ENCODE measurements around the gene OSBPL10.

Gene OSBPL10

GRCh38 chr3:31985831-31986230 is 4.8 kb upstream of the OSBPL10 start:
- DNase-seq: no peak

- no peak for DNase-seq
These were observed 3.3 kb upstream of the OSBPL10 start for GRCh38 chr3:31984321-31984720.

- peak; percentile 67 for DNase-seq
These were observed 394 bp downstream of the OSBPL10 start for GRCh38 chr3:31980530-31981205.

- DNase-seq: peak; percentile 31
These were observed 1.9 kb downstream of the OSBPL10 start for GRCh38 chr3:31979001-31979697.

GRCh38 chr3:31978553-31978952 is 2.5 kb downstream of the OSBPL10 start:
- DNase-seq: no peak

- no peak for DNase-seq
These were observed 3.3 kb downstream of the OSBPL10 start for GRCh38 chr3:31977736-31978135.

GRCh38 chr3:31976302-31976701 is 4.8 kb downstream of the OSBPL10 start:
- DNase-seq: no peak

GRCh38 chr3:31974964-31975363 is 6.1 kb downstream of the OSBPL10 start:
- DNase-seq: no peak

GRCh38 chr3:31974471-31974870 is 6.6 kb downstream of the OSBPL10 start:
- DNase-seq: no peak

- no peak for DNase-seq
These were observed 7.2 kb downstream of the OSBPL10 start for GRCh38 chr3:31973837-31974236.

GRCh38 chr3:31973081-31973480 is 8.0 kb downstream of the OSBPL10 start:
- no peak for DNase-seq

GRCh38 chr3:31971607-31972006 is 9.5 kb downstream of the OSBPL10 start:
- no peak for DNase-seq

GRCh38 chr3:31968927-31969418 is 12.1 kb downstream of the OSBPL10 start:
- no peak for DNase-seq

- DNase-seq: no peak
These were observed 12.6 kb downstream of the OSBPL10 start for GRCh38 chr3:31968369-31968926.

- no peak for DNase-seq
These were observed 13.5 kb downstream of the OSBPL10 start for GRCh38 chr3:31967592-31967991.

- no peak for DNase-seq
These were observed 14.0 kb downstream of the OSBPL10 start for GRCh38 chr3:31966978-31967591.

GRCh38 chr3:31962801-31963205 is 18.3 kb downstream of the OSBPL10 start:
- DNase-seq: no peak

GRCh38 chr3:31960793-31961431 is 20.1 kb downstream of the OSBPL10 start:
- no peak for DNase-seq

- no peak for DNase-seq
These were observed 20.9 kb downstream of the OSBPL10 start for GRCh38 chr3:31959951-31960792.

GRCh38 chr3:31959251-31959650 is 21.8 kb downstream of the OSBPL10 start:
- DNase-seq: no peak

- no peak for DNase-seq
These were observed 22.3 kb downstream of the OSBPL10 start for GRCh38 chr3:31958701-31959152.

- no peak for DNase-seq
These were observed 24.0 kb downstream of the OSBPL10 start for GRCh38 chr3:31957106-31957505.
